SJCRH30 (cell line): ENCODE measurements around the gene UNC5A. TPM values are rescaled to one million over a fixed set of nuclear protein-coding genes. Genes with fewer than 3 reads are reported as not detected.

ENCODE experiments used
- DNase-seq, 2 experiments: peaks; one replicate each; pipeline ENCODE4 v3.0.0-alpha.2; 2015 to 2020
- H3K27ac ChIP-seq: fragments of 250-450 bp; sonication (Bioruptor Pico); 2 replicates; pipeline ENCODE4 v1.5.1; 2020; ENCODE audit warnings: mild to moderate bottlenecking, moderate library complexity
- H3K27me3 ChIP-seq: fragments of 250-450 bp; sonication (Bioruptor Pico); 2 replicates; pipeline ENCODE4 v1.5.1; 2020; ENCODE audit warnings: mild to moderate bottlenecking, moderate library complexity
- H3K36me3 ChIP-seq: fragments of 250-450 bp; sonication (Bioruptor Pico); 2 replicates; pipeline ENCODE4 v1.5.1; 2020; ENCODE audit warnings: mild to moderate bottlenecking, moderate library complexity
- H3K4me1 ChIP-seq: fragments of 250-450 bp; sonication (Bioruptor Pico); 2 replicates; pipeline ENCODE4 v1.5.1; 2020; ENCODE audit warnings: mild to moderate bottlenecking, moderate library complexity
- H3K4me3 ChIP-seq: fragments of 250-450 bp; sonication (Bioruptor Pico); 2 replicates; pipeline ENCODE4 v1.5.1; 2020; ENCODE audit warnings: mild to moderate bottlenecking, moderate library complexity
- H3K9me3 ChIP-seq: fragments of 250-450 bp; sonication (Bioruptor Pico); replicated peaks from 2 replicates; pipeline ENCODE4 v1.5.1; 2020; ENCODE audit warnings: mild to moderate bottlenecking, moderate library complexity
- total RNA-seq: library from RNA; depleted of rRNA; stranded (reverse); fragments of >200 nt; shearing (Covaris generic); gene quantifications from 2 replicates; pipeline ENCODE4 v1.2.3, GENCODE V29; 2014

Gene UNC5A
- total RNA-seq, 1 experiment from 2014 or later: 0.18 TPM

DNA sequence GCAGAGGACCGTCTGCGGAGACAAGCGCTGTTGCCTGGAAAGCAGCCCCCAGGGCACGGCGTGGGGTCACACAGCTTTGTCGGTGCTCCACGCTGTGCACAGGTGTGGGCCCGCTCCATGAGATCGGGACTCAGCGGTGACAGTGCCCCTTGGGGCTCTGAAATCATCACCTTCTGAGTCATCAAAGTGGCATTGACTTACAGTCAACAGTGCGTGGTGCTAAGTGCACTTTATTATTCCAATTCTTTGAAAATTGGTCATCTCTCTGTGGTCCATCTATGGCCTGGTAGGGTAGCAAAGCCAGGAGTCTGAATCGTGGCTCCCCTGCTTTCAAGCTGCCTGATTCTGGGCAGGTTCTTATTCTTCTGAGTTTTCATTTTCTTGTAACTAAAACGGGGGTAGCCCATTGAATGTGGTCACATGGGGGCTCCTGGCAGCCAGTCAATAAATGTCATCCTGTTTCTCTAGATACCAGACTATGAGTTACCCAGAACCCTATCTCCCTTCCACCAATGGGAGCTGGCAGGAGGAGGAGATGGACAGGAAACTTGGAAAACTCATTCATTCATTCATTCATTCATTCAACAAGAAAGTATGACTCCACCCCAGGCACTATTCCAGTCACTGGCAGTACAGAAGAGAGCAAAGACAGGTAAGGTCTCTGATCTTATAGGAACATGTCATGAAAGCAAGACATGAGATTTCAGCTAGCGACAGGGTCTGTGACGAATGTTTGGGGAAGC lies 20.3 kb upstream of the UNC5A start:
- no peak for DNase-seq
- H3K27me3 ChIP-seq: peaks cover 27% of the 10 kb centered on the region
- no peak overlapping the region for H3K4me3 ChIP-seq
- no peaks in the 10 kb centered on the region for H3K36me3 ChIP-seq
- H3K27ac ChIP-seq: no peak overlapping the region
- no peaks in the 10 kb centered on the region for H3K9me3 ChIP-seq
- H3K4me1 ChIP-seq: no peaks in the 10 kb centered on the region

DNA sequence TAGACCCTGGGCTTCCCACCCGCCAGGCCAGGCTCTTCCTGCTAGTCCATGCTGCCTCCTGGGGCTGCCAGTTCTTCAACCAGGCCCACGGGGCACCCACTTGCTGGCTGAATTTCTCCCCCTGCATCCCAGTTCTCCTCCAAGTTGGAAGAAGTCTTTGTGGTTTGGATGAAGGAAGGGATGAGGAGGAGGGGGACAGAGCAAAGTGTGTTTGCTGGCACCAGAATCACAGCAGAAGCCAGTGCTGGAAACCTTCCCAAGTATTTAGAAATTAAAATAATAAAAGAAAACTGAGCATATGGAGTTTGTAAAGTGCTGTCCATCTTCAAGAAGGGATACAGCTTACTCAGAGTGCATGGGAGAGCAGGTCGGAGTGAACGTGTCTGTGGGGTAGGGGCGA lies 19.4 kb upstream of the UNC5A start:
- Histone ChIP-seq H3K27ac (no peak overlapping the region), H3K4me3 (no peak overlapping the region), H3K27me3 (peaks cover 29% of the 10 kb centered on the region), H3K4me1 (no peaks in the 10 kb centered on the region), H3K9me3 (no peaks in the 10 kb centered on the region), H3K36me3 (no peaks in the 10 kb centered on the region)
- DNase-seq: no peak

DNA sequence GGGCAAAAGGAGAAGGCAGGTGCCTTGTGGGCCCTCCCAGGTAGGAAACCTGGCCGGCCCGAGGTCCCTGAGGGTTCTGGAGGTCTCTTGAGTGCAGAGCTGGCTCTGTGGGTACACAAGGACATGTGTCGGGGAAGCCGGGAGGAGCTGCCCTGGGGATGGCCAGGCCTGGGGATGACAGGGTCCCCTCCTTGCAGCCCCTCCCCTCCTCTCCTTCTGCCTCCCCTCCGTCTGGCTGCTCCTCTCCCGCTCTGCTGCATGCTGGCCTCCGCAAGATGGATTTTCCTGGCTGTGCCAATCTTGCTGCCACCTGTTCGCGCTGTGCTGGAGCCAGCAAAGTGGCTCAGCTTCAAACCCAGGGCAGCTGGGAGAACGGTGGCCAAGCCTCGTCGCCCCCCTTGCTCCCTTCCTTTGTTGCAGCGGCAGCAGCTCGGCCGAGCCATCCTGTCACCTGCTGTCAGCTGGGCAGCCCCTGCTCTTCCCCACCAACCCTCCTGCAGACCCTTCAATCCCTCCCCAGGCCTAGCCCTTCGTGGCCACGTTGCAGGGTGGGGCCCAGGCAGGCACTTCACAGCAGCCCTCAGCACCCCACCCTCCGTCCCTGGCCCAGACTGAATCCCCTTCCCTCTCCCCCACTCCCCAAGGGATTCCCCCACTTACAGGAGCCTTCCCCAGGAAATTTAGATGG lies 17.6 kb upstream of the UNC5A start:
- Histone ChIP-seq H3K4me3 (no peak overlapping the region), H3K4me1 (no peaks in the 10 kb centered on the region), H3K27ac (no peak overlapping the region), H3K36me3 (no peaks in the 10 kb centered on the region), H3K27me3 (peaks cover 36% of the 10 kb centered on the region), H3K9me3 (no peaks in the 10 kb centered on the region)
- no peak for DNase-seq

DNA sequence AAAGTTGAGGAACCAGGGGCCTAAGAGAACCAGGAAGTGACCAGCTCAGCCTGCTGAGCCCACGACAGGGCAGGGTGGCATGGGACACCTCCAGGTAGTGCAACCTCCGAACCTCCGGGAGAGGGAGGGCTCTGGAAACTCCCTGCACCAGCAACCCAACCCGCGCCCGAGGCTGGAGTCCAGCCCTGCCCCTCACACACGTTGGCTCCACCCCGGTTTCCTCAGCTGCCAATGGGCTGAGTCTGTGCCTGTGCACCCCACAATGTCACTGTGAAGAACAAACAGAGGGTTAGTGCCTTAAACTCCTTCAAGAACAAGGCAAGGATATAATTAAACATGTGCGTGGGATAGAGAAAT lies 17.0 kb upstream of the UNC5A start:
- peaks cover 36% of the 10 kb centered on the region for H3K27me3 ChIP-seq
- H3K4me3 ChIP-seq: no peak overlapping the region
- no peak overlapping the region for H3K27ac ChIP-seq

DNA sequence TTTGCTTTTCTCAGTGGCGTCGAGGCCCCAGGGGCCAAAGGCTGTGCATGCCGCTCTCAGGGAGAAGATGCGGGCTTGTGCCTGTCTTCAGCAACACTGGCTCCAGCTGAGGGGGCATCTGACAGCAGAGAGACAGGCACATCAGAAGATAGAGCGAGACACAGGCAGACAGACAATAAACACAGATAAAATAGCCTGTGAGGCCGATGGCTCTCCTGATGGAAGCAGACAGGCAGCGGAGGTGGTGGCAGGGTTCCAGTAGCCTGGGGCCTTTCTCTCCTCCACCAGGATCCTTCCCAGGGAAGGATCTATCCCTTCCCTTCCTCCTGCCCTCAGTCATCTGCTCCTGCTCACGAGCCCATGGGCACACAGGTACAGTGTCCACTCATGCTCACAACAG lies 16.6 kb upstream of the UNC5A start:
- Histone ChIP-seq H3K9me3 (no peaks in the 10 kb centered on the region), H3K36me3 (no peaks in the 10 kb centered on the region), H3K27me3 (peaks cover 33% of the 10 kb centered on the region), H3K4me3 (no peak overlapping the region), H3K27ac (no peak overlapping the region), H3K4me1 (no peaks in the 10 kb centered on the region)
- peak in 1 of 2 experiments; percentile 23 for DNase-seq

More for the DNA sequence above, 17.0 kb upstream of the UNC5A start:
- no peak for DNase-seq
- H3K9me3 ChIP-seq: no peaks in the 10 kb centered on the region
- no peaks in the 10 kb centered on the region for H3K4me1 ChIP-seq
- no peaks in the 10 kb centered on the region for H3K36me3 ChIP-seq

DNA sequence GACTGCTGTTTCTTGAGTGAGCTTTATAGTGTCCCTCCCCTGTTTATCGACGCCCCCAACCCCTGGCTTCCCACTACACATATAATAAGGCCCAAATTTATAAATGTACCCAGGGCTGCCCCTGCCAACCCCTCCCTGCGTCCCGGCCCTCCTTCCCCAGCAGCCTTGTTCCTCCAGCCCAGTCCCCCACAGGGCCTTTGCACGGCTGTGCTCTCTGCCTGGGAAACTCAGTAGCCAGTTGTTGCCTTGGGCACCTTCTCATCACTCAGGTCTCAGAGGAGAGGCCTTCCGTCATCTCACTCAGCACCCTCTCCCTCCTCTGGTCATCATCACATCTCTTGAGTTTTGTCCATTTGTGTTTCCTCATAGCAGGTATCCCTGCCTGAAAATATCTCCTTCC lies 15.8 kb upstream of the UNC5A start:
- Histone ChIP-seq H3K27me3 (peaks cover 31% of the 10 kb centered on the region), H3K4me1 (no peaks in the 10 kb centered on the region), H3K4me3 (no peak overlapping the region), H3K27ac (no peak overlapping the region), H3K36me3 (no peaks in the 10 kb centered on the region), H3K9me3 (no peaks in the 10 kb centered on the region)
- no peak for DNase-seq

DNA sequence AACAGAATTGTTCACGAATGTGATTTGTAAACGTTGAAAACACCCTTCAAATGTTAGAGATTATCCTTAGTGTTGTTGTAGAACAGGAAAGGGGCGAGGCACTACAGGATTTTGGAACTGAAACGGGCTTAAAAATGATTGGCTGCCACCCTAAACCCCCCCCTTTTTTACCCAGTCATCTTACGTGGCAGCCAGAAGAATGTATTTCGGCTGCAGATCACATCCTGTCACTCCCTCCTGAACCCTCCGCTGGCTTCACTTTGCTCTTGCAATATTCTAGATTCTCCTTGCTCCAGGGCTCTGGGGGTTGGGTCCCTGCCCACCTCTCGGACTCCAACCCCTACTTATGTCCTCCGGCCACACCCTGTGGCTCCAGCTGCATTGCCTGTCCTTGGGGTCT lies 13.9 kb upstream of the UNC5A start:
- Histone ChIP-seq H3K36me3 (no peaks in the 10 kb centered on the region), H3K4me1 (no peaks in the 10 kb centered on the region), H3K27ac (no peak overlapping the region), H3K9me3 (no peaks in the 10 kb centered on the region), H3K4me3 (no peak overlapping the region), H3K27me3 (peaks cover 31% of the 10 kb centered on the region)
- no peak for DNase-seq

DNA sequence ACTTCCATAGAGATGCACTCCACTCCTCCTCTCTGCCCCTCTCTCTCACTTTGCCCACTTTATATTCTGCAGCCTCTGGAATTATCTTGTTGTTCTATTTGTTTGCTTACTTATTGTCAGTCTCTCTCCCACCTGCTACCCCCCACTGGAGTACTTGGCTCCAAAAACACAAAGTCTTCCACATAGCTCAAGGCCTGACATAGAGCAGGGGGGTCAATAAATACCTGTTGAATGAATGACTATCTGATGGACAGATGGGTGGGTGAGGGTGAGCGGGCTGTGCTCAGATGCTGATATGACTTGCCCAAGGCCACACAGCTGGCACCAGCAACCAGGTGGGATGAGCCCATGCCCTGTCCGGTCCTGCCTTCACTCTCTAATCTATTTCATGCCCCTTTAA lies 13.4 kb upstream of the UNC5A start:
- Histone ChIP-seq H3K4me3 (no peak overlapping the region), H3K9me3 (no peaks in the 10 kb centered on the region), H3K27me3 (peaks cover 31% of the 10 kb centered on the region), H3K4me1 (no peaks in the 10 kb centered on the region), H3K27ac (no peak overlapping the region), H3K36me3 (no peaks in the 10 kb centered on the region)
- no peak for DNase-seq

DNA sequence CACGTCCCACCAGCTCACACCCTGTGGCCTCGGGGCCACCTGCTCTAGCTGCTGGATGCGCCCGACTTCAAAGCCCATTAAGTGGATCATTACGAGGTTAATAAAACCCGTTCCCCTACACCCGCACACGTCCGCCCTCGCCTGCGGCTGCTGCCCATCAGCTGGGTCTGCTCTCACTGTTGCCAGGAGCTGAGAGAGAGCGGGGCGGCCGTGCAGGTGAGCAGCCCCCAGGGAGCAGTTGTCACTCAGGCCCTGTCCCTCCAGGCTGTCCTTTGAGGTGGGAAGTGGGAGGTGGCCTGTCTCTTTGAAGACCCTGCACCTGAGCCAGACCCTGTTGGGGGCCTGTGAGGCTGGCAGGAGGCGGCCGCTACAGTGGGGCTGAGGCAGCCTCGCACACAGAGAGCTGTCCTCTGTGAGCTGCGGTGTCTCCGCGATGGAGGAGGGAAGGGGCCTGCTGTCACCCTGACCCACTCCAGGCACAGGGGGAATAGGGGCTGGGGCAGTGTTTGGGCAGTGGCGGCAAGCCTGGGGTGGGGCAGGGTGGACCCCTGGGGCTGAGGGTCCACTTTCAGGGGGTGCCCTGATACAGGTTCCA lies 12.8 kb upstream of the UNC5A start:
- H3K27ac ChIP-seq: no peak overlapping the region
- no peaks in the 10 kb centered on the region for H3K9me3 ChIP-seq
- H3K27me3 ChIP-seq: peaks cover 27% of the 10 kb centered on the region
- H3K36me3 ChIP-seq: no peaks in the 10 kb centered on the region
- H3K4me1 ChIP-seq: no peaks in the 10 kb centered on the region
- H3K4me3 ChIP-seq: no peak overlapping the region
- no peak for DNase-seq

DNA sequence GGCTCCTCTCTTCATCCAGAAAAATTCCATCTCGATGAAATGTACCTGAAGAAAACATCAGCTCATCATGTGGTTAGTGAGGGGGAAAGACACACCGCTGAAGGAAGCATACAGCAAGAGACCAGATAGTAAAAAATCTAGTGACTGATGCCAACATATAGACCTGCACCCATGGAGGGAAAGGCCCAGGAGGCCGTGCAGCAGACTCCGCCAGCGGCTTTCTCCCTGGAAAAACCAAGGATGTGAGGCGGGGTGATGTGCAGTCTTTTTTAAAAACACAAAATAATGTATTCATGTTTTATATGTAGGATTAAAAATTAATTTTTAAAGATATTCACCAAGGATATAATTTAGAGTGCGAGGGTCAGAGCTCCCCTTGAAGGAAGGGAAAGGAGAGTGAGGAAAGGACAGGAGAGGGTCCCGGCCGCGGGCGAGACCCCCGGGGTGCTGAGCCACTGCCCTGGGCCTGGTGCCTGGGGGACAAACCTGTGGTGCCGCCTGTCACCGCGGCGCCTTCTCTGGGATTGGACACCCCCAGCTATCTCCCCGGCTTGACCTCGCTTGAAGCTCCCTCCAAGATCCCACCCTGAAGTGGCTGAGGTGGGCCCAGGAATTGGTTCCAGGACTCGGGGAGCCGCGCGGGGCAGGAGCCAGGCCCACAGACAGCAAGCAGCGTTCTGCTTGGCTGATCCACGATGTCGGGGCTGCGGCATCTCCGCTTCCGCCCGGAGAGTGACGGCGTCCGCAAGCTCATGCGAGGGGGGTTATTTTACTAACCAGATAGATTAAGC lies 12.1 kb upstream of the UNC5A start:
- peaks cover 23% of the 10 kb centered on the region for H3K27me3 ChIP-seq
- no peak overlapping the region for H3K27ac ChIP-seq
- H3K9me3 ChIP-seq: no peaks in the 10 kb centered on the region
- no peak overlapping the region for H3K4me3 ChIP-seq
- DNase-seq: no peak
- H3K4me1 ChIP-seq: no peaks in the 10 kb centered on the region
- no peaks in the 10 kb centered on the region for H3K36me3 ChIP-seq

DNA sequence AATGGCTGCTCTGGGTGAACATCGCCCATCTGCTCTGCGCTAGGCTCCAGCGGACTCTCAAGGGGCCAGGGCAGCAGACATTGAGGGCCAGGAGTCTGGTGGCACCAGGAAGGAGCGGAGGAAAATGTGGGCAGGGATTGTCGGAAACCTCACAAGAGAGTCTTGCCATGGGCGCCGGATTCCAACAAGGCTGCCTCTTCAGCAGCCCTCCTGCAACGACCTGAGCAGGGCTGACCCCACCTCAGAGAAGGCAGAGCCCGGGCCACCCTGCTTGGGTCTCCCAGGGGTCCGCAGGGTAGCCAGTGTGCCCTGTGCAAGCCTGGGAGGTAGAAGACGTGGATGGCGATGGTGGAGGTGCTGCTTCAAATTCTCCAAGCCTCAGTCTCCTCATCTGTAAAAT lies 11.4 kb upstream of the UNC5A start:
- H3K27ac ChIP-seq: no peak overlapping the region
- no peaks in the 10 kb centered on the region for H3K4me1 ChIP-seq
- no peak for DNase-seq
- no peaks in the 10 kb centered on the region for H3K36me3 ChIP-seq
- peaks cover 16% of the 10 kb centered on the region for H3K27me3 ChIP-seq
- no peak overlapping the region for H3K4me3 ChIP-seq
- H3K9me3 ChIP-seq: no peaks in the 10 kb centered on the region

DNA sequence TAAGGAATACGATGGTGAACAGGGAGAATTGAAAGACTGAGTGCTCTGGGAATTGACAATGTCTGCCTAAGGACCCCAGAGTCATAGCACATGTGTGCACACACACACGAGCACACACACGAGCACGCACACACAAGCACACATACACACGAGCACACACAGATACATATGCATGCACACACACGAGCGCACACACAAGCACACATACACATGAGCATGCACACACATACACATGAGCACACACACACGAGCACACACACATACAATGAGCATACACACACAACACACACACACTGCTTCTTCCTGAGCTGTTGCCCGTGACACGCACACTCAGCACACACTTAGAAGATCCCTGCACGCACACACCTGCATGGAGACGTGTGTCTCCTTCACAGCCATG lies 10.9 kb upstream of the UNC5A start:
- H3K9me3 ChIP-seq: no peaks in the 10 kb centered on the region
- peaks cover 14% of the 10 kb centered on the region; the same call in 1 of the 2 replicates for H3K27me3 ChIP-seq
- DNase-seq: no peak
- H3K4me3 ChIP-seq: no peak overlapping the region
- no peaks in the 10 kb centered on the region for H3K36me3 ChIP-seq
- H3K4me1 ChIP-seq: no peaks in the 10 kb centered on the region
- no peak overlapping the region for H3K27ac ChIP-seq

DNA sequence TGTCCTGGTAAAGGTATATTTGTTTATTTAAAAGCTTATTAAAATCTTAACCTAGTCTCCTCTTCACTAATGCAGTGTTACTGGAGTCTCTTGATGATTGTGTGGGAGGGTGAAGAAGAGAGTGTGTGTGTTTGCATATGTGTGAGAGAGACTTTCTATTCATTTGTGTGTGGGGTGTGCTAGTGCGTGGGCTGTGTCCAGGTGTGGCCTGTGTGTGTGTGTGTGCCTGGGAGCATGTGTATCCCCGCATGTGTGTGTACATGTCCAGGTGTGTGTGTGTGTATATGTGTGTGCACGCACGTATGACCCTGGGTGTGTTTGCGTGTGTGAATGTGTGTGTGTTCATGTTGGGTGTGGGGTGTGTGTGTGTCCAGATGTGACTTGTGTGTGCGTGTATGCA lies 10.3 kb upstream of the UNC5A start:
- no peak for DNase-seq
- H3K9me3 ChIP-seq: no peaks in the 10 kb centered on the region
- no peak overlapping the region for H3K4me3 ChIP-seq
- H3K4me1 ChIP-seq: no peaks in the 10 kb centered on the region
- no peaks in the 10 kb centered on the region for H3K36me3 ChIP-seq
- H3K27ac ChIP-seq: no peak overlapping the region
- peaks cover 9% of the 10 kb centered on the region; the same call in 1 of the 2 replicates for H3K27me3 ChIP-seq

DNA sequence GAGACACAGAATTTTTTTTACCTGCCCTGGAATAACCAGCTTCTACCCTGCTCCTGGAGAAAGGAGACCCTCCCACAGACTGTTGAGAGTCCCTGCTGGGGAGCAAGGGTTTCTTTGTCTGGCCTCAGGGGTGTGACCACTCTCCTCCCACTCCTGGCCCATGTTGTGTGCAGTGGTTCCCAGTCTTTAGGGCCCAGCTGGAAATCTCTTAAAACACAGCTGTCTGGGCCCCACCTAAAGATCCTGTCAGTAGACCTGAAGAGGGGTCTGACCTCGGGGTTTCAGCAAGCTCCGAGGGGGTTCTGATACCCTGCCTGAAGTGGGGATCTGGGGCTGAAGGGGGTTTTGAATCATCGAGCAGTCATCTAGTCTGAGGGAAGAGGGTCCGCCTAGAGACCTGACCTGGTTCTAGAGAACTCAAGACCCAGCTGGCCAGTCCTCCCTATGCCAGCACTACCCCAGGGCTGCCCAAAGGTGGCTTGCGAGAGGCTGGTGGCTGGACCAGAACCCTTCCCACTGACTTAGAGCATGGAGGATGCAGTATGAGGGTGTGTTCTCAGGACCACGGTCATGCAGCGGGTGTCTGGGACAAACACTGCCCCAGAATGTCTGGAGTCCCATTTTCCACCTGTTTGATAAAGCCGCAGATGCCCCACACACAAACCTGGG lies 8.1 kb upstream of the UNC5A start:
- Histone ChIP-seq H3K27ac (no peak overlapping the region), H3K36me3 (no peaks in the 10 kb centered on the region), H3K27me3 (peaks cover 2% of the 10 kb centered on the region; the same call in 1 of the 2 replicates), H3K9me3 (no peaks in the 10 kb centered on the region), H3K4me1 (no peaks in the 10 kb centered on the region), H3K4me3 (no peak overlapping the region)
- DNase-seq: no peak
